ENCODE results near the gene CATSPERD.
A peak's percentile ranks its signal among the peaks of the same experiment; 100 is the strongest.

Gene CATSPERD

GRCh38 chr19:5690955-5691821 is 29.2 kb upstream of the CATSPERD start:
- H3K4me1 Mint-ChIP-seq (ENCODE audit: low read depth) = peaks cover 51% of the 10 kb centered on the region
- no peaks in the 10 kb centered on the region for H3K27me3 Mint-ChIP-seq
- H3K27ac Mint-ChIP-seq = peak overlapping the region; percentile 98
- H3K9me3 Mint-ChIP-seq = no peaks in the 10 kb centered on the region
- H3K4me3 Mint-ChIP-seq = peak overlapping the region; percentile 96
- peaks cover 61% of the 10 kb centered on the region for H3K36me3 Mint-ChIP-seq (ENCODE audit: low read depth)
- intact Hi-C loops (cut with micrococcal nuclease) = loop anchor here (1.0 to 2.0 kb wide), 2 partner anchors 29 to 68 kb away; partner anchors contain the start of genes CATSPERD, LONP1, SAFB and SAFB2

- Mint-ChIP-seq H3K36me3 (ENCODE audit: low read depth) (peaks cover 70% of the 10 kb centered on the region), H3K4me1 (ENCODE audit: low read depth) (peaks cover 49% of the 10 kb centered on the region), H3K9me3 (no peaks in the 10 kb centered on the region)
These were observed 28.4 kb upstream of the CATSPERD start for GRCh38 chr19:5691822-5692722.

GRCh38 chr19:5692723-5693194 is 27.7 kb upstream of the CATSPERD start:
- H3K27me3 Mint-ChIP-seq = no peaks in the 10 kb centered on the region
- no peaks in the 10 kb centered on the region for H3K9me3 Mint-ChIP-seq
- no peak overlapping the region for H3K27ac Mint-ChIP-seq
- intact Hi-C loops (cut with micrococcal nuclease) = no loop called here
- H3K4me1 Mint-ChIP-seq (ENCODE audit: low read depth) = peaks cover 54% of the 10 kb centered on the region
- no peak overlapping the region for H3K4me3 Mint-ChIP-seq
- H3K36me3 Mint-ChIP-seq (ENCODE audit: low read depth) = peaks cover 77% of the 10 kb centered on the region

More at GRCh38 chr19:5691822-5692722, 28.4 kb upstream of the CATSPERD start:
- intact Hi-C loops (cut with micrococcal nuclease) = loop anchor here (2.0 kb wide), 1 partner anchor 69 kb away; the partner anchor contains the start of genes SAFB and SAFB2
- Mint-ChIP-seq H3K4me3 (peak overlapping the region; percentile 96), H3K27ac (no peak overlapping the region), H3K27me3 (no peaks in the 10 kb centered on the region)

GRCh38 chr19:5693195-5694166 is 27.0 kb upstream of the CATSPERD start:
- peaks cover 84% of the 10 kb centered on the region for H3K36me3 Mint-ChIP-seq (ENCODE audit: low read depth)

GRCh38 chr19:5694167-5694955 is 26.1 kb upstream of the CATSPERD start:
- no peaks in the 10 kb centered on the region for H3K9me3 Mint-ChIP-seq
- H3K36me3 Mint-ChIP-seq (ENCODE audit: low read depth) = peaks cover 93% of the 10 kb centered on the region
- no peak overlapping the region for H3K27ac Mint-ChIP-seq
- no peak overlapping the region for H3K4me3 Mint-ChIP-seq
- no peaks in the 10 kb centered on the region for H3K27me3 Mint-ChIP-seq
- intact Hi-C loops (cut with micrococcal nuclease) = no loop called here
- H3K4me1 Mint-ChIP-seq (ENCODE audit: low read depth) = peaks cover 47% of the 10 kb centered on the region

More at GRCh38 chr19:5693195-5694166, 27.0 kb upstream of the CATSPERD start:
- Mint-ChIP-seq H3K9me3 (no peaks in the 10 kb centered on the region), H3K27ac (no peak overlapping the region), H3K4me1 (ENCODE audit: low read depth) (peaks cover 48% of the 10 kb centered on the region), H3K27me3 (no peaks in the 10 kb centered on the region), H3K4me3 (no peak overlapping the region)
- intact Hi-C loops (cut with micrococcal nuclease) = no loop called here

- peaks cover 100% of the 10 kb centered on the region for H3K36me3 Mint-ChIP-seq (ENCODE audit: low read depth)
- H3K4me1 Mint-ChIP-seq (ENCODE audit: low read depth) = peaks cover 47% of the 10 kb centered on the region
- intact Hi-C loops (cut with micrococcal nuclease) = no loop called here
- H3K4me3 Mint-ChIP-seq = no peak overlapping the region
- no peaks in the 10 kb centered on the region for H3K9me3 Mint-ChIP-seq
- H3K27me3 Mint-ChIP-seq = no peaks in the 10 kb centered on the region
- no peak overlapping the region for H3K27ac Mint-ChIP-seq
These were observed 25.3 kb upstream of the CATSPERD start for GRCh38 chr19:5694956-5695648.

GRCh38 chr19:5695649-5696195 is 24.7 kb upstream of the CATSPERD start:
- Mint-ChIP-seq H3K9me3 (no peaks in the 10 kb centered on the region), H3K4me1 (ENCODE audit: low read depth) (peaks cover 42% of the 10 kb centered on the region), H3K27ac (no peak overlapping the region), H3K36me3 (ENCODE audit: low read depth) (peaks cover 100% of the 10 kb centered on the region), H3K4me3 (no peak overlapping the region), H3K27me3 (no peaks in the 10 kb centered on the region)
- intact Hi-C loops (cut with micrococcal nuclease) = no loop called here

GRCh38 chr19:5696196-5697021 is 24.0 kb upstream of the CATSPERD start:
- Mint-ChIP-seq H3K9me3 (no peaks in the 10 kb centered on the region), H3K36me3 (ENCODE audit: low read depth) (peaks cover 100% of the 10 kb centered on the region), H3K4me1 (ENCODE audit: low read depth) (peaks cover 36% of the 10 kb centered on the region), H3K27me3 (no peaks in the 10 kb centered on the region), H3K27ac (no peak overlapping the region), H3K4me3 (no peak overlapping the region)
- intact Hi-C loops (cut with micrococcal nuclease) = no loop called here

GRCh38 chr19:5697022-5697889 is 23.2 kb upstream of the CATSPERD start:
- peaks cover 98% of the 10 kb centered on the region for H3K36me3 Mint-ChIP-seq (ENCODE audit: low read depth)
- intact Hi-C loops (cut with micrococcal nuclease) = no loop called here
- no peaks in the 10 kb centered on the region for H3K9me3 Mint-ChIP-seq
- H3K27ac Mint-ChIP-seq = no peak overlapping the region
- peaks cover 28% of the 10 kb centered on the region for H3K4me1 Mint-ChIP-seq (ENCODE audit: low read depth)
- H3K4me3 Mint-ChIP-seq = no peak overlapping the region
- H3K27me3 Mint-ChIP-seq = no peaks in the 10 kb centered on the region

- intact Hi-C loops (cut with micrococcal nuclease) = no loop called here
- Mint-ChIP-seq H3K27ac (no peak overlapping the region), H3K9me3 (no peaks in the 10 kb centered on the region), H3K27me3 (no peaks in the 10 kb centered on the region), H3K4me1 (ENCODE audit: low read depth) (peaks cover 22% of the 10 kb centered on the region), H3K36me3 (ENCODE audit: low read depth) (peaks cover 94% of the 10 kb centered on the region), H3K4me3 (no peak overlapping the region)
These were observed 22.4 kb upstream of the CATSPERD start for GRCh38 chr19:5697890-5698634.

All from dendritic cell treated with granulocyte-macrophage colony-stimulating factor and Interleukin-4, amounts not matched to agents 40 ng/mL and 50 ng/mL, for 4 days (primary cell).